ENCODE data around the gene PMM2.

The PMM2 gene

GRCh38 chr16:8882041-8882617 lies 84.5 kb downstream of the PMM2 start, which contains the start of gene LITAFD:
LITAFD (plus strand) TSS chr16:8882351; CDS start chr16:8884356, 2,005 bp downstream.
- H3K27ac ChIP-seq (replicated peaks), result no peak within 1 kb of the TSS
- H3K27me3 ChIP-seq (ENCODE audit: insufficient read depth, poor library complexity, severe bottlenecking), result peaks cover 17% of the 10 kb centered on the region
- no peak for TF ChIP-seq POLR2AphosphoS5 (IDR thresholded peaks at IDR 0.05; ENCODE audit: low read depth)
- no peak for TF ChIP-seq REST (IDR thresholded peaks at IDR 0.05; ENCODE audit: insufficient replicate concordance, low read depth)
- no peak for TF ChIP-seq SPI1 (IDR thresholded peaks at IDR 0.05; ENCODE audit: borderline replicate concordance, low read depth)
- no peak for TF ChIP-seq GABPA (IDR thresholded peaks at IDR 0.05; ENCODE audit: low read depth)
- TF ChIP-seq CTCF (IDR thresholded peaks at IDR 0.05; ENCODE audit: insufficient read depth, low read length), result no peak
- DNase-seq (ENCODE audit: low read depth in 1 of 2, low spot score in 1 of 2), result no peak
- no peak within 1 kb of the TSS for H3K4me3 ChIP-seq (replicated peaks; ENCODE audit: insufficient read depth, low read length)

DNA sequence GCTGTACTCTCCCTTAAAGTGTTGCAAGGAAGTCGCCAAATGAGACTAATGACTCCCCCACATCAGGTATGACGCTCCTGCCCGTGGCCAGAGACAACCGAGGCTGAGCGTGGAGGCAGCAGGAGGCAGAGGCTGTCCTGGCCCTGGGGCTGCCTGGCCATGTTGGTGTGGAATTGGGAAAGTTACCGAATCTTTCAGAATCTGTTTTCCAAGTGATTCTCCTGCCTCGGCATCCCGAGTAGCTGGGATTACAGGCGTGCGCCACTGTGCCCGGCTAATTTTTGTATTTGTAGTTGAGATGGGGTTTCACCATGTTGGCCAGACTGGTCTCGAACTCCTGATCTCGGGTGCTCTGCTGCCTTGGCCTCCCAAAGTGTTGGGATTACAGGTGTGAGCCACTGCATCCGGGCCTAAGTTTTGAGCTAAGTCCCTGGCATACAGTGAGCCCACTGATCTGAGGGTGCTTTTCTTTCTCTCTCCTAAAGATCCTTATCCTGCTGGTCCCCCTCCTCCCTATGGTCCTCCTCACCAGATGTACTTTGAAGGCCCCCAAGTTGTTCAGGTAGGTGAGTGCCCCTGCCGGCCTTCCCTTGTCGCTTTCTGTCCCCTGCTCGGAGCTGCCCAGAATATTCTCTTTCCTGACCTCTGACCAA lies 85.2 kb downstream of the PMM2 start:
- no peak for TF ChIP-seq REST (IDR thresholded peaks at IDR 0.05; ENCODE audit: insufficient replicate concordance, low read depth)
- TF ChIP-seq GABPA (IDR thresholded peaks at IDR 0.05; ENCODE audit: low read depth), result no peak
- TF ChIP-seq SPI1 (IDR thresholded peaks at IDR 0.05; ENCODE audit: borderline replicate concordance, low read depth), result no peak
- TF ChIP-seq POLR2AphosphoS5 (IDR thresholded peaks at IDR 0.05; ENCODE audit: low read depth), result no peak
- no peak for TF ChIP-seq CTCF (IDR thresholded peaks at IDR 0.05; ENCODE audit: insufficient read depth, low read length)
- Histone ChIP-seq H3K27ac (replicated peaks) (no peak overlapping the region), H3K4me3 (replicated peaks; ENCODE audit: insufficient read depth, low read length) (no peak overlapping the region), H3K27me3 (ENCODE audit: insufficient read depth, poor library complexity, severe bottlenecking) (peaks cover 17% of the 10 kb centered on the region)
- no peak for DNase-seq (ENCODE audit: low read depth in 1 of 2, low spot score in 1 of 2)

- TF ChIP-seq POLR2AphosphoS5 (IDR thresholded peaks at IDR 0.05; ENCODE audit: low read depth) (no peak), SPI1 (IDR thresholded peaks at IDR 0.05; ENCODE audit: borderline replicate concordance, low read depth) (no peak), CTCF (IDR thresholded peaks at IDR 0.05; ENCODE audit: insufficient read depth, low read length) (no peak)
- Histone ChIP-seq H3K27me3 (ENCODE audit: insufficient read depth, poor library complexity, severe bottlenecking) (peaks cover 17% of the 10 kb centered on the region), H3K4me3 (replicated peaks; ENCODE audit: insufficient read depth, low read length) (no peak overlapping the region), H3K27ac (replicated peaks) (no peak overlapping the region)
- DNase-seq (ENCODE audit: low read depth in 1 of 2, low spot score in 1 of 2), result no peak
Measured at GRCh38 chr16:8885674-8886592, 88.3 kb downstream of the PMM2 start.

Data from HL-60 (cell line).